Endothelial cell of umbilical vein (primary cell): ENCODE results near the gene OAS2.

Experiments used
- GATA2 ChIP-seq: IDR thresholded peaks from 2 replicates; pipeline ENCODE4 v1.7.0; 2011; ENCODE audit warnings: low read depth, mild to moderate bottlenecking, moderate library complexity, mixed read lengths, low read length; ENCODE audit not compliant: insufficient read length, insufficient read depth
- MYC ChIP-seq: IDR thresholded peaks from one replicate; pipeline ENCODE4 v1.6.1; 2011; ENCODE audit warnings: mild to moderate bottlenecking, low read depth, low read length
- POLR2A ChIP-seq: IDR thresholded peaks from 2 replicates; pipeline ENCODE4 v1.6.1; 2012; ENCODE audit warnings: low read depth, mild to moderate bottlenecking, control low read depth, low read length
- POLR2AphosphoS5 ChIP-seq: IDR thresholded peaks from 2 replicates; pipeline ENCODE4 v1.6.1; 2012; ENCODE audit warnings: low read depth, mild to moderate bottlenecking, control low read depth, low read length, moderate library complexity; ENCODE audit not compliant: insufficient read depth
- TF ChIP-seq, protein P1 (sequence below), 2 donors: IDR thresholded peaks; 1 replicate in 1 of 2; 2 replicates in 1 of 2; pipeline ENCODE4 v1.5.1; 2011; ENCODE audit warnings: low read length in 2 of 2, mild to moderate bottlenecking in 2 of 2, moderate library complexity in 2 of 2, control low read depth in 1 of 2, inconsistent platforms in 1 of 2, low read depth in 1 of 2; ENCODE audit not compliant: insufficient read depth in 1 of 2; ENCODE audit errors: extremely low read depth in 1 of 2

DNA sequence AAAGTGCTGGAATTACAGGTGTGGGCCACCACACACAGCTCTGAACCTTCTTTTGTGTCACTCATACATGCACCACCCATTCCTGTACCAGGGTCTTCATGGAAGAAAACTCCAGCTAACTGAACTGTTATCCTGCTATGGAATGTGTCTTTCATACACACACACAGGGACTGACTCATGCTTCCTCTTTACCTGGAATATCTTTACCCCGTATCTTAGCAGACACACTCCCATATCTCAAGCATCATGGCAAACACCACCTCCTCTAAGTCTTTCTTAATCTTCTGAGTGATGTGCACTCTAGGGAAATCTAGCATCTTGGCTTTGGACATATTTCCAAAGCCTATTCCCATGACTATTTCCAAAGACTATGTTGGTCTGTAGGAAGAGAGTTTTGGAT lies 43.2 kb downstream of the OAS2 start:
- TF ChIP-seq, protein P1, sequence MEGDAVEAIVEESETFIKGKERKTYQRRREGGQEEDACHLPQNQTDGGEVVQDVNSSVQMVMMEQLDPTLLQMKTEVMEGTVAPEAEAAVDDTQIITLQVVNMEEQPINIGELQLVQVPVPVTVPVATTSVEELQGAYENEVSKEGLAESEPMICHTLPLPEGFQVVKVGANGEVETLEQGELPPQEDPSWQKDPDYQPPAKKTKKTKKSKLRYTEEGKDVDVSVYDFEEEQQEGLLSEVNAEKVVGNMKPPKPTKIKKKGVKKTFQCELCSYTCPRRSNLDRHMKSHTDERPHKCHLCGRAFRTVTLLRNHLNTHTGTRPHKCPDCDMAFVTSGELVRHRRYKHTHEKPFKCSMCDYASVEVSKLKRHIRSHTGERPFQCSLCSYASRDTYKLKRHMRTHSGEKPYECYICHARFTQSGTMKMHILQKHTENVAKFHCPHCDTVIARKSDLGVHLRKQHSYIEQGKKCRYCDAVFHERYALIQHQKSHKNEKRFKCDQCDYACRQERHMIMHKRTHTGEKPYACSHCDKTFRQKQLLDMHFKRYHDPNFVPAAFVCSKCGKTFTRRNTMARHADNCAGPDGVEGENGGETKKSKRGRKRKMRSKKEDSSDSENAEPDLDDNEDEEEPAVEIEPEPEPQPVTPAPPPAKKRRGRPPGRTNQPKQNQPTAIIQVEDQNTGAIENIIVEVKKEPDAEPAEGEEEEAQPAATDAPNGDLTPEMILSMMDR (IDR thresholded peaks at IDR 0.05; ENCODE audit: extremely low read depth in 1 of 2, insufficient read depth in 1 of 2, low read depth in 1 of 2, low read length in 2 of 2): no peak
- TF ChIP-seq POLR2A: no peak
- no peak for TF ChIP-seq POLR2AphosphoS5
- no peak for TF ChIP-seq GATA2
- TF ChIP-seq MYC: no peak
